ENCODE results near the gene DYNC1H1. TPM values are rescaled to one million over a fixed set of nuclear protein-coding genes. Genes with fewer than 3 reads are reported as not detected.
A peak's percentile ranks its signal among the peaks of the same experiment; 100 is the strongest.

Gene DYNC1H1
- total RNA-seq, result 575 TPM
- long read RNA-seq, full-length matches to known transcripts, result 8 of 352 reads
- long read RNA-seq, partial matches to known transcripts, result 327 of 352 reads
- long read RNA-seq, other reads (novel, unspliced or antisense), result 17 of 352 reads

DNA sequence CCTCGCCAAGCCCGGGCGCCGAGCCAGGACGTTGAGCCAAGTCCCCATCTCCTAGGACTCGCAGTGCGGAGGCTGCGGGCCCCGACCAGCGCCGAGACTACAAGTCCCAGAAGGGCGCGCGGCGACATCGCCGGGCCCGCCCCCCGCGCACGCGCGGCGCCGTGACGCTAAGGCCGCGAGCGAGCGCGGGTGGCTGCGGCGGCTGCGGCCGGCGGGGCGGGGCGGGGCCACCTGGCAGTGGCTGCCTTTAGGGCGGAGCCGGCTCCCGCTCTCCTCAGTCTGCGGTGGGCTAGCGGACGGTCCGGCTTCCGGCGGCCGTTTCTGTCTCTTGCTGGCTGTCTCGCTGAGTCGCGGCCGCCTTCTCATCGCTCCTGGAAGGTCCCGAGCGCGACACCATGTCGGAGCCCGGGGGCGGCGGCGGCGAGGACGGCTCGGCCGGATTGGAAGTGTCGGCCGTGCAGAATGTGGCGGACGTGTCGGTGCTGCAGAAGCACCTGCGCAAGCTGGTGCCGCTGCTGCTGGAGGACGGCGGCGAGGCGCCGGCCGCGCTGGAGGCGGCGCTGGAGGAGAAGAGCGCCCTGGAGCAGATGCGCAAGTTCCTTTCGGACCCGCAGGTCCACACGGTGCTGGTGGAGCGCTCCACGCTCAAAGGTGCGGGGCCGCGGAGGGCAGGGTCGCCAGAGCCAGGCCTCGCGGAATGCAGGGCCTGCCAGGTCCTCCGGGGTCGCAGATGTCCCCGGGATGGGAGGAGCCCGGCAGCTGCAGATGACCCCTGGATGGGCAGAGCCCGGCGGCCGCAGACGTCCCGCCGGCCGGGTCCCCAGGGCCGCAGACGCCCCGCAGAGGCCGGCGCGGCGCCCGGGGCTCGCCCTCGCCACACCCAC, at the start of gene DYNC1H1:
Gene DYNC1H1 (plus strand): TSS at position 277 of the 884 bp plus-strand sequence. CDS start 119 bp downstream, at position 396.
- intact Hi-C loops (cut with DNase I), result loop anchor here (5.0 kb wide), 3 partner anchors 123 to 353 kb away; partner anchors contain the start of genes HSP90AA1, PPP2R5C and ZNF839
- DNase-seq (ENCODE audit: low spot score), result peak; percentile 96

DNA sequence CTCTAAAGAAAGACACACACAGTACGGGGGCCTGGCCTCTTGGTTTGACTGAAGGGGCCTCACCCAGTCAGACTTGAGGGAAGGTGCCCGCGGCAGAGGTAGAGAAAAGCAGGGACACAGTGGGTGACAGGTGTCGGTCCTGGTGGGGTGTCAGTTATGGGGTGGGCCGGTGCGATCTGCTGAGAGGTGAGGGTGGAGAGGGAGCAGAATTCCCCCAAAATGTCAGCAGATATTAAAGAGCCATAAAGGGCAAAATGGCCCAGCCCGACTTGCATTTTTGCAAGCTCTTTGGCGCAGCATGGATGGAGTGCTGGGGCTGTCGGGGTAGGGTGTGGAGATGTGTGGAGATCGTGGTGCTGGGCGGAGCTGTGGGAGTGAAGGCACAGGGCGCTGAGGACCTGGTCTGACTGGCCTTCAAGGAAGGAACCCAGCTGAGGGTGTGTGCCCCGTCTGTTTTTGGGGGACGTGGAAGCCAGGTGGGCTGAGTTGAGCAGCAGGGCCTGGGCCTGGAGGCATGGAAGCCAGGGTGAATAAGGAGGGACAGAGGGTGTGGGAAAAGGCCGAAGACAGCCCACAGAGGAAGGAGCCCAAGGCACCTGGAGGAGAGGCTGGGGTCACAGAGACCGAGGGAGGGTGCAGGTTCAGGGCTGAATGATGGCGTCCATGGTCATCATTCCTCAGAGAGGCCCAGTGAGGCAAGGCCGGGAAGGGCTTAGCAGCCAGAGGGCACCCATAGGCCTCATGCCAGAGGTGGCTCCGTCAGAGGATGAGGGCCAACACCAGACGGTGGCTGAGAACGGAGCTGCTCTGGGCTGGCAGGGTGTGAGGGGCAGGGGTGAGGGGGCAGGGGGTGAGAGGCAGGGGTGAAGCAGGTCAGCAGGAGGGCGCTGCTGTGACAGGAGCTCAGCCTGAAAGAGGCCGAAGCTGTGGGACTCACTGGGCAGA, 48.2 kb upstream of the DYNC1H1 start:
- DNase-seq (ENCODE audit: low spot score), result no peak
- intact Hi-C loops (cut with DNase I), result no loop called here

DNA sequence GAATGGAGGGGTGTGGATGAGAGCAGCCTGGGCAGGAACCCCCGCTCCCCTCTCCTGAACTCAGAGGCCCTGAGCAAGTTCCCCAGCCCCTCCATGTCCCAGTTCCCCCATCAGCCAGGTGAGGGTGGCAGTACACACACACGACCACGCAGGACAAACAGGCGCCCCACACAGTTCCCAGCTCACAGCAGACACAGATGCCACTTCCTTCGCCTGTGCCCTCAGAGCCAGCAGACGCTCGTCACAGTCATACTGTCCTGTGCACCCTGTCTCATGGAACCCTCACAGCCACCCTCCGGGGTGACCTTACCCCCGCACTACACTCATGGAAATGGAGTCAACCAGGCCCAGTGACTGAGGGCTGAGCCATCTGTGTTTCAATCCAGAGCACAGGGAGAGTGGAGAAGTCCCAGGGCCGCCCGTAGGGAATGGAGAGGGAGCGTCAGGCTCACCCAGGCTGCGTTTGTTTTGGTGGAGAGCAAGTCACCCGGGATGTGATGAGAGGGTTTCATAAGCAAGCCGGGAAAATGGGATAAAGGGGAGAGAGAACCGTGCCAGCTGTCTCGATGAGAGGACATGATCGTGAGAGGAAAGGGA, 47.5 kb upstream of the DYNC1H1 start:
- intact Hi-C loops (cut with DNase I), result no loop called here
- no peak for DNase-seq (ENCODE audit: low spot score)

DNA sequence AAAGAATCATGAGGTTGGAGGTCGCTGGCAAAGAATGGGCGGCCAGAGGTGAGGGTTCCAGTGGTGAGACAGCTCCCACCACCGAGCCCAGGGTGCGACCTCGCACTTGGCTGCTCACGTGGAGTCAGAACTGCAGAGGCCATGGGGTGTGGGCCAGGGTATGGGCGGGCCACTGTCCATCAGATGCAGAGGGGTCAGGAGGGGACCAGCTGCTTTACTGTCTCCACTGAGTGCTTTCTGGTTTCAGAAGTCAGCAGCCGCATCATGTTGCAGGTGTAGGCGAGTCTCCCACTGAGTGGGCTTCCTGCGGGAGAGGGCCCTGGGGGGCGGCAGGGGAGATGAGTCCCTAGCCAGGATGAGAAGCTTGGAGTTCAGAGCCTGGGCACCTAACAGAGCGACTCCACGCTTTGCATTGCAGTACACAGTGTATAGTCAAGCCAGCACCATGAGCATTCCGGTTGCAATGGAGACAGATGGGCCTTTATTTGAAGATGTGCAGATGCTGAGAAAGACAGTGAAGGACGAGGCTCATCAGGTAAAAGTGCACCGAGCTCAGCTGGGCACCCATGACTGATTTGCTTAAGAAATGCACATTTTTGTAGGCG, 46.9 kb upstream of the DYNC1H1 start:
- intact Hi-C loops (cut with DNase I), result no loop called here
- DNase-seq (ENCODE audit: low spot score), result no peak

DNA sequence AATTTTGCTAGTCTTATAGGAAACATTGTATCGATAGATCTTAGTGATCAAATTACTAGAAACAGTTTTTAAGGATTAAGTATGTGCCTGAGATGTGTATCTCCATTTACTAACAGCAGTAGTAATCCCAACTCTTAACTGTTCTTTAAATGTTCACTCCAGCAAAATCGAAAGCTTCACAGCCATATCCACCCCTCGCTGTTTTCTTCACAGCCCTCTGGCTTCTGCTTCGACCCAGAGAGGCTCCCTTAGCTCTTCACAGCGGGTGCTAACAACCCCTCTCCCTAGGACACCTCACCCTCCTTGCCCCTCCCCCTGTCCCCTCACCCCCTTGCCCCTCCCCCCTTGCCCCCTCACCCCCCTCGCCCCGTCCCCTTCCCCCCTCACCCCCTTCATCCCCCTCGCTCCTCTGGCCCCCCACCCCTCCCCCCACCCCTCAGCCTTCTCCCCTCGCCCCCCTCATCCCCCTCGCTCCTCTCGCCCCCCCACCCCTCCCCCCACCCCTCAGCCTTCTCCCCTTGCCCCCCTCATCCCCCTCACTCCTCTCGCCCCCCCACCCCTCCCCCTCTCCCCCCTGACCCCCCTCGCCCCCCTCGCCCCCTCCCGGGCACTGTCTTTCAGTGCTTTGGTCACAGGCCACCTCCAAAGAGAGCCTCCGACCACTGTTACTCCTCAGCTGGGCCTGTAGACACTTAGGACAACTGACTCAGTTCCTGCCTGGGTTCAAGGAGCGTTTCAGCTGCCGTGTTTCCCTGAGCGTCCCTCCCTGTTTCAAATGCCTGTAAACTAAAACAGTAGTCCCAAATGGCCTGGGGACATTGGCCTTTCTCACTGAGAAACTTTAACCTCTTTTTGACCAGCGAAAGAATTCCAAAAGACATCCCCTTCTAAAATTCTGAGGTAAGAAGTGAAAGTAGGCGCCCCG, 46.0 kb upstream of the DYNC1H1 start:
- intact Hi-C loops (cut with DNase I), result no loop called here
- no peak for DNase-seq (ENCODE audit: low spot score)

- intact Hi-C loops (cut with DNase I), result no loop called here
Observed at GRCh38 chr14:101920271-101920670, 44.1 kb upstream of the DYNC1H1 start.

GRCh38 chr14:101922866-101923265, 41.5 kb upstream of the DYNC1H1 start:
- intact Hi-C loops (cut with DNase I), result no loop called here
- no peak for DNase-seq (ENCODE audit: low spot score)

More at GRCh38 chr14:101920271-101920670, 44.1 kb upstream of the DYNC1H1 start:
- no peak for DNase-seq (ENCODE audit: low spot score)

- intact Hi-C loops (cut with DNase I), result no loop called here
- DNase-seq (ENCODE audit: low spot score), result peak; percentile 47
Observed at GRCh38 chr14:101925152-101925551, 39.2 kb upstream of the DYNC1H1 start.

DNA sequence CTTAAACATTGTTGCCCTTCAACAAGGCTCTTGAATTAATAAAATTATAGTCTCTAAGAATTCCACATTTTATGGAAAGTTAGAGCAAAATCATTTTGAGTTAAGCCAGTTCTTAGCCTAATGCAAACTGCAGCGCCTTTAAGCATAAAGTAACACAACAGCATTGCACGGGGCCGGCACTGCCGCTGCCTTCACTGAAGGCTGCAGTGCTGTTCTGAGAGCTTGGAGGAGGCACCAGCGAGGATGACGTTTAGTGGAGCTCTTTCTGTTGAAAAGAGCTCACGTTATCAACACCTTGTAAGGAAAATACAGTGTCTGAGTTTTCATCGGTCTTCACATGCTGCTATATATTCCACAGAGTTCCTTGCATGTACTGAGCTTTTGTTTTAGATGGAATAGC, 38.3 kb upstream of the DYNC1H1 start:
- intact Hi-C loops (cut with DNase I), result no loop called here
- DNase-seq (ENCODE audit: low spot score), result peak; percentile 60

DNA sequence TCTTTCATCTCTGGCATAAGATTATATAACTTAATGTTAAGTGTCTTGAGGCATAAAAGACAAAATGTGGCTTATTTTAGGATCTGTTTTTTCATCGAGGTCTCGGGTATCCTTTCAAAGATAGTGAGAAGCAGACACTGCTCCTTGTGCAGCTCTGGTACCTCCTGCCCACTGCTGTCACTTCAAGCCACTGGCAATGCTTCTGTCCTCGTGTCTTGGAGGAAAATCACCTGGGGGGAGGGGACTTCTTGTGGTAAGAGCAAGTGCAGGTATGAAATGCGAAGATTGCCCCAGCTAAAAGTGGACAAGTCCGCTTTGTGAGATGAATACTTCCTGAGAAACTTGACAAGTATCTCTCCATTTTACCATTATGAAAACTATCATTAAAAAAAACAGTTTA, 37.8 kb upstream of the DYNC1H1 start:
- peak; percentile 12 for DNase-seq (ENCODE audit: low spot score)
- intact Hi-C loops (cut with DNase I), result no loop called here

DNA sequence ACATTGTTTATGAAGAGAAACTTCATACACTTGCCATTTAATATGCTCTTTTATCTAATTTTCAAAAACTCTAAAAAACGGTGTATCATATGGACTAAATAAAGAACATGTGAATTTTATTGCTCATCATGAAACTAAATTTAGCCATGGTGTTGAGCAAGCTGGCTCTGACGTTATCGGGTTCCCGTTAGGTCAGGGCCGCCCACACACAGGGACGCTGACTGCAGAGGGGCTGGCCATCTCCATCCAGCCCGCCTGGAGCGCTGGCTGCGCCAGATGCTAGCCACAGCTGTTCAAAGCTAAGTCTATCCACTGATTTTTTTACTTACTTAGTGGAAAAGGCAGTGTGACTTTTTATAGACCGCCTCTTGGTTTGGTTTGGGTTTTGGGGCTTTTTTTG, 36.5 kb upstream of the DYNC1H1 start:
- intact Hi-C loops (cut with DNase I), result no loop called here
- peak; percentile 93 for DNase-seq (ENCODE audit: low spot score)

- intact Hi-C loops (cut with DNase I), result no loop called here
- DNase-seq (ENCODE audit: low spot score), result peak; percentile 73
Observed at GRCh38 chr14:101928415-101928841, 35.9 kb upstream of the DYNC1H1 start.

DNA sequence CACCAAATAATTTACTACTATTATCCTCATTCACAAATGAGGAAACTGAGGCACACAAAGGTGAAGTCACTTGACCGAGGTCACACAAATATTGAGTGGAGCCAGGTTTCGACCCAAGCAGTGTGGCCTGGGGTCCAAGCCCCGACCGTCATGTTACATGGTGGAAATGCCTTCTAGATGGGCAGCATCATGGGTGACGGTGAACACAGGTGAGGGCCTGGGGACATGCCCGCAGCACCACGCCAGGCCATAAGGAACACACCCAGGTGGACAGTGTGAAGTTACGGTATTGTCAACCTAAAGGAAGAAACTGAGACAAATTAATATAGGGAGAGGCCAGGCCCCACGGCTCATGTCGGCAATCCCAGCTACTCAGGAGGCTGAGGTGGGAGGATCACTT, 35.3 kb upstream of the DYNC1H1 start:
- DNase-seq (ENCODE audit: low spot score), result no peak
- intact Hi-C loops (cut with DNase I), result no loop called here

- no peak for DNase-seq (ENCODE audit: low spot score)
- intact Hi-C loops (cut with DNase I), result no loop called here
Observed at GRCh38 chr14:101929946-101930345, 34.4 kb upstream of the DYNC1H1 start.

GRCh38 chr14:101932673-101933072, 31.7 kb upstream of the DYNC1H1 start:
- intact Hi-C loops (cut with DNase I), result no loop called here
- no peak for DNase-seq (ENCODE audit: low spot score)

- DNase-seq (ENCODE audit: low spot score), result no peak
- intact Hi-C loops (cut with DNase I), result no loop called here
Observed at GRCh38 chr14:101933209-101933608, 31.2 kb upstream of the DYNC1H1 start.

DNA sequence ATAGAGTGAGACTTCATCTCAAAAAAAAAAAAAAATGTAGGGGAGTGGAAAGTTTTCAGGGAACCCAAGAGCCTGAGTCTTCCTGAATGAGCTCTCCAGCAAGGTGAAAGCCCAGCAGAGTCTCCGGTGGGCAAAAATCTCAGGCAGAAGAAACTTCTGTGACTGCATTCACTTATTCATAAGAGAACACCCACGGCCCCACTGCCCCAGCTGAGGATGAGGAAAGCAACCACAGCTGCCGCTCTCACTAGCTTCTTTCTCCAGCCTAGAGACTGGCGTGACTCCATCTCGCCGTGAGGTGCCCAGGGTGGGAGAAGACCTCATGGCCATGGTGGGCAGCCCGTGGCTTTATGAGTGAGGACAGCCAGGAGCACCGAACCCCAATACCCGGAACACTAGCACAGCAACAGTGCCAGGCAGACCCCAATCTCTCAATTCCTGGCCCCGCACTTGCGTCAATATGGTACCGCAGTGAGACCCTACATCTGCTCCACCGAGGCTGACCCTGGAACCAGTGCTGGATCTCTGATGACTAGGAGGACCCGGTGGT, 29.7 kb upstream of the DYNC1H1 start:
- intact Hi-C loops (cut with DNase I), result no loop called here
- no peak for DNase-seq (ENCODE audit: low spot score)

All from cardiac septum (tissue), 1 donor.